Measurements from ENCODE around the gene ME3.

DNA sequence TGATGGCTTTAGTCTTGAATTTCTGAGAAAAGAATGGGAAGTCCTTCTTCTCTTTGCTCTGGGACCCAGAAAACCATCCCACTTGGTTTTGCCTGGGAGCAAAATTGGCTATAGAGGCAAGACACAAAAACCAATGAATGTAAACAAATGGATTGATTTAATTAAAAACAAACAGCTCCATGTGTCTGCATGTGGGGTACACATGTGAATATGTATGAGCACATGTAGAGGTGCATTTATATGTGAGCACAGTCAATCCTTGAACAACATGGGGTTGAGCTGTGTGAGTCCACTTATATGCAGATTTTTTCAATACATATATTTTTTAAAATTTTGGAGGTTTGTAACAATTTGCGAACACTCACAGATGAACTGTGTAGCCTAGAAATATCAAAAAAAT lies 210.5 kb downstream of the ME3 start:
- TF ChIP-seq, protein P1, sequence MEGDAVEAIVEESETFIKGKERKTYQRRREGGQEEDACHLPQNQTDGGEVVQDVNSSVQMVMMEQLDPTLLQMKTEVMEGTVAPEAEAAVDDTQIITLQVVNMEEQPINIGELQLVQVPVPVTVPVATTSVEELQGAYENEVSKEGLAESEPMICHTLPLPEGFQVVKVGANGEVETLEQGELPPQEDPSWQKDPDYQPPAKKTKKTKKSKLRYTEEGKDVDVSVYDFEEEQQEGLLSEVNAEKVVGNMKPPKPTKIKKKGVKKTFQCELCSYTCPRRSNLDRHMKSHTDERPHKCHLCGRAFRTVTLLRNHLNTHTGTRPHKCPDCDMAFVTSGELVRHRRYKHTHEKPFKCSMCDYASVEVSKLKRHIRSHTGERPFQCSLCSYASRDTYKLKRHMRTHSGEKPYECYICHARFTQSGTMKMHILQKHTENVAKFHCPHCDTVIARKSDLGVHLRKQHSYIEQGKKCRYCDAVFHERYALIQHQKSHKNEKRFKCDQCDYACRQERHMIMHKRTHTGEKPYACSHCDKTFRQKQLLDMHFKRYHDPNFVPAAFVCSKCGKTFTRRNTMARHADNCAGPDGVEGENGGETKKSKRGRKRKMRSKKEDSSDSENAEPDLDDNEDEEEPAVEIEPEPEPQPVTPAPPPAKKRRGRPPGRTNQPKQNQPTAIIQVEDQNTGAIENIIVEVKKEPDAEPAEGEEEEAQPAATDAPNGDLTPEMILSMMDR (IDR thresholded peaks at IDR 0.05), result no peak
- no peak for TF ChIP-seq POLR2A (IDR thresholded peaks at IDR 0.05)

Data from right lobe of liver (tissue), 4 donors.